Ishikawa (cell line): ENCODE results near the gene ZBTB47.

ENCODE experiments used
- EP300 ChIP-seq: IDR thresholded peaks from 2 replicates; pipeline ENCODE4 v1.6.1; 2012; ENCODE audit warnings: borderline replicate concordance
- FOXM1 ChIP-seq: IDR thresholded peaks from 2 replicates; pipeline ENCODE4 v1.6.1; 2012; ENCODE audit warnings: low read depth, borderline replicate concordance
- NFIC ChIP-seq: IDR thresholded peaks from 2 replicates; pipeline ENCODE4 v1.6.1; 2012
- RAD21 ChIP-seq: IDR thresholded peaks from 2 replicates; pipeline ENCODE4 v1.6.1; 2012; ENCODE audit warnings: low read depth
- TAF1 ChIP-seq: IDR thresholded peaks from 2 replicates; pipeline ENCODE4 v1.6.1; 2012; ENCODE audit warnings: low read depth, mild to moderate bottlenecking
- ZBTB7A ChIP-seq: IDR thresholded peaks from 2 replicates; pipeline ENCODE4 v1.6.1; 2012; ENCODE audit warnings: low read depth
- TF ChIP-seq, protein P1 (sequence below): IDR thresholded peaks from 2 replicates; pipeline ENCODE4 v1.6.1; 2012
- TF ChIP-seq, protein P2 (sequence below): IDR thresholded peaks from 2 replicates; pipeline ENCODE4 v1.6.1; 2012; ENCODE audit warnings: low read depth, mild to moderate bottlenecking

DNA sequence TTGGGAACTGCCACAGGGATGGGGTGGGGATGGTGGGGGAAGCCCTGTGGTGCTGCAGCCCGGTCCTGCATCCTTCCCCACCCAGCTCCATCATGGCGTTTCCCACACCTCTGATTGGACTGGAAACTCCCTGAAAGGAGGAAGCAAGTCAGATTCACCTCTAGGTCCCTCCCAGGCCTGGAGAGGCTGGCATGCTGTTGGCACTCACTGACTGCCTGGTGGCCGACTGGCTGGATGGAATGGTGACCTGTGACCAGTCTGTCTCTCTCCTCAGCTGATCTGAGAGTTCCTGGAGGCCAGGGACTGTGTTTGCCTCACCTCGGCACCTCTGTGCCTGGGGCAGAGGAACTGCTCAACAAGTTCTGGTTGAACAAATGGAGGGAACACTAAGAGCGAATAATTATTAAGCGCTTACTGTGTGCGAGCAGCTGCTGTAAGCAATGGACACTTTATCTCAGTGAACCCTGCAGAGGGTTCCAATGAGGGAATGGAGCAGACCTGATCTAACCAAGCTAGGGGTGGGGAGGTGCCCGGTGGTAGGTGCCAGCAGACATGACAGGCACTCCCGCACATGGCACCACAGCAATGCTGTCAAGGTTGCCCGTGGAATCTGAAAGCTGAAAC lies 52.6 kb downstream of the ZBTB47 start:
- TF ChIP-seq RAD21 (no peak), EP300 (no peak), TAF1 (no peak), ZBTB7A (no peak), FOXM1 (no peak), NFIC (no peak)
- TF ChIP-seq, protein P1, sequence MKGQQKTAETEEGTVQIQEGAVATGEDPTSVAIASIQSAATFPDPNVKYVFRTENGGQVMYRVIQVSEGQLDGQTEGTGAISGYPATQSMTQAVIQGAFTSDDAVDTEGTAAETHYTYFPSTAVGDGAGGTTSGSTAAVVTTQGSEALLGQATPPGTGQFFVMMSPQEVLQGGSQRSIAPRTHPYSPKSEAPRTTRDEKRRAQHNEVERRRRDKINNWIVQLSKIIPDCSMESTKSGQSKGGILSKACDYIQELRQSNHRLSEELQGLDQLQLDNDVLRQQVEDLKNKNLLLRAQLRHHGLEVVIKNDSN = no peak
- TF ChIP-seq, protein P2, sequence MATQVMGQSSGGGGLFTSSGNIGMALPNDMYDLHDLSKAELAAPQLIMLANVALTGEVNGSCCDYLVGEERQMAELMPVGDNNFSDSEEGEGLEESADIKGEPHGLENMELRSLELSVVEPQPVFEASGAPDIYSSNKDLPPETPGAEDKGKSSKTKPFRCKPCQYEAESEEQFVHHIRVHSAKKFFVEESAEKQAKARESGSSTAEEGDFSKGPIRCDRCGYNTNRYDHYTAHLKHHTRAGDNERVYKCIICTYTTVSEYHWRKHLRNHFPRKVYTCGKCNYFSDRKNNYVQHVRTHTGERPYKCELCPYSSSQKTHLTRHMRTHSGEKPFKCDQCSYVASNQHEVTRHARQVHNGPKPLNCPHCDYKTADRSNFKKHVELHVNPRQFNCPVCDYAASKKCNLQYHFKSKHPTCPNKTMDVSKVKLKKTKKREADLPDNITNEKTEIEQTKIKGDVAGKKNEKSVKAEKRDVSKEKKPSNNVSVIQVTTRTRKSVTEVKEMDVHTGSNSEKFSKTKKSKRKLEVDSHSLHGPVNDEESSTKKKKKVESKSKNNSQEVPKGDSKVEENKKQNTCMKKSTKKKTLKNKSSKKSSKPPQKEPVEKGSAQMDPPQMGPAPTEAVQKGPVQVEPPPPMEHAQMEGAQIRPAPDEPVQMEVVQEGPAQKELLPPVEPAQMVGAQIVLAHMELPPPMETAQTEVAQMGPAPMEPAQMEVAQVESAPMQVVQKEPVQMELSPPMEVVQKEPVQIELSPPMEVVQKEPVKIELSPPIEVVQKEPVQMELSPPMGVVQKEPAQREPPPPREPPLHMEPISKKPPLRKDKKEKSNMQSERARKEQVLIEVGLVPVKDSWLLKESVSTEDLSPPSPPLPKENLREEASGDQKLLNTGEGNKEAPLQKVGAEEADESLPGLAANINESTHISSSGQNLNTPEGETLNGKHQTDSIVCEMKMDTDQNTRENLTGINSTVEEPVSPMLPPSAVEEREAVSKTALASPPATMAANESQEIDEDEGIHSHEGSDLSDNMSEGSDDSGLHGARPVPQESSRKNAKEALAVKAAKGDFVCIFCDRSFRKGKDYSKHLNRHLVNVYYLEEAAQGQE = no peak
